ENCODE data around the gene FBXL17. TPM values are rescaled to one million over a fixed set of nuclear protein-coding genes. Genes with fewer than 3 reads are reported as not detected.

The FBXL17 gene
- total and polyA plus RNA-seq, 12 donors, result 5.9 to 47.4 (median 41.1) TPM

- ATAC-seq (no peak), DNase-seq (no peak)
- H3K27me3 ChIP-seq, result no peaks in the 10 kb centered on the region
- H3K9me3 ChIP-seq, result no peaks in the 10 kb centered on the region
- peaks cover 0 to 8% (median 0%) of the 10 kb centered on the region in 9 donors for H3K4me1 ChIP-seq
- TF ChIP-seq CTCF (IDR thresholded peaks at IDR 0.05), result no peak
- no peak overlapping the region for H3K27ac ChIP-seq
- H3K4me3 ChIP-seq, result no peak overlapping the region
- WGBS, 2 donors, result 79 to 82% methylated on average over 6 of the region's 6 CpGs
- intact Hi-C loops (cut with DNase I), result no loop called here
- no peaks in the 10 kb centered on the region for H3K36me3 ChIP-seq
These were observed 320.0 kb downstream of the FBXL17 start for GRCh38 chr5:108061941-108062340.

GRCh38 chr5:108060340-108060739, 321.6 kb downstream of the FBXL17 start:
- H3K27ac ChIP-seq, result no peak overlapping the region
- intact Hi-C loops (cut with DNase I), result no loop called here
- ATAC-seq (no peak), DNase-seq (no peak)
- H3K27me3 ChIP-seq, result no peaks in the 10 kb centered on the region
- H3K4me1 ChIP-seq, result peaks cover 0 to 8% (median 0%) of the 10 kb centered on the region in 9 donors
- no peaks in the 10 kb centered on the region for H3K9me3 ChIP-seq
- no peak for TF ChIP-seq CTCF (IDR thresholded peaks at IDR 0.05)
- H3K4me3 ChIP-seq, result no peak overlapping the region
- H3K36me3 ChIP-seq, result no peaks in the 10 kb centered on the region

- WGBS, 2 donors, result 98 to 100% methylated on average over 3 of the region's 3 CpGs
- intact Hi-C loops (cut with DNase I), result no loop called here
- no peak overlapping the region for H3K4me3 ChIP-seq
- no peaks in the 10 kb centered on the region for H3K27me3 ChIP-seq
- DNase-seq (no peak), ATAC-seq (no peak)
- peaks cover 0 to 2% (median 0%) of the 10 kb centered on the region in 9 donors for H3K4me1 ChIP-seq
- TF ChIP-seq CTCF (IDR thresholded peaks at IDR 0.05), result no peak
- H3K36me3 ChIP-seq, result no peaks in the 10 kb centered on the region
- H3K27ac ChIP-seq, result no peak overlapping the region
- peaks cover 0 to 6% (median 0%) of the 10 kb centered on the region in 11 donors for H3K9me3 ChIP-seq
These were observed 322.6 kb downstream of the FBXL17 start for GRCh38 chr5:108059334-108059733.

GRCh38 chr5:108054349-108054748, 327.5 kb downstream of the FBXL17 start:
- TF ChIP-seq CTCF (IDR thresholded peaks at IDR 0.05), result no peak
- H3K9me3 ChIP-seq, result peaks cover 0 to 55% (median 8%) of the 10 kb centered on the region in 11 donors
- H3K36me3 ChIP-seq, result peaks cover 0 to 3% (median 0%) of the 10 kb centered on the region in 9 donors
- no peak for DNase-seq
- intact Hi-C loops (cut with DNase I), result no loop called here
- no peak overlapping the region for H3K27ac ChIP-seq
- H3K4me1 ChIP-seq, result no peaks in the 10 kb centered on the region
- ATAC-seq, result no peak
- no peaks in the 10 kb centered on the region for H3K27me3 ChIP-seq
- no peak overlapping the region for H3K4me3 ChIP-seq

Measured in heart right ventricle (tissue), 16 donors.